Calu3 (cell line): Measurements from ENCODE around the gene AAK1. TPM values are rescaled to one million over a fixed set of nuclear protein-coding genes. Genes with fewer than 3 reads are reported as not detected.

ENCODE experiments used
- BruUV-seq: library from RNA; stranded (reverse); fragments of 400-500 nt; replicated peaks from 2 replicates; lab custom pipeline; 2021; lab: Mats Ljungman, UMichigan
- CTCF ChIA-PET: fragments of 300-600 bp; sonication (Branson Sonifier 250); formaldehyde crosslinking; loops from one replicate; lab custom pipeline; 2022; ENCODE audit warnings: antibody characterized with exemption; lab: Charles Lee
- DNase-seq: peaks from one replicate; pipeline ENCODE4 v3.0.0; 2022
- H3K27ac Mint-ChIP-seq: one replicate; pipeline ENCODE4 v1.8.0; 2022; ENCODE audit warnings: mixed read lengths; ENCODE audit not compliant: unreplicated experiment
- H3K27me3 Mint-ChIP-seq: one replicate; pipeline ENCODE4 v1.8.0; 2022; ENCODE audit warnings: mixed read lengths; ENCODE audit not compliant: unreplicated experiment
- H3K36me3 Mint-ChIP-seq: one replicate; pipeline ENCODE4 v1.8.0; 2022; ENCODE audit warnings: mild to moderate bottlenecking, moderate library complexity, mixed read lengths; ENCODE audit not compliant: insufficient read depth, unreplicated experiment
- H3K4me1 Mint-ChIP-seq: one replicate; pipeline ENCODE4 v1.8.0; 2022; ENCODE audit warnings: mild to moderate bottlenecking, low read depth, mixed read lengths; ENCODE audit not compliant: unreplicated experiment
- H3K4me3 Mint-ChIP-seq: one replicate; pipeline ENCODE4 v1.8.0; 2022; ENCODE audit warnings: mild to moderate bottlenecking, low read depth, moderate library complexity, mixed read lengths; ENCODE audit not compliant: unreplicated experiment
- H3K9me3 Mint-ChIP-seq: one replicate; pipeline ENCODE4 v1.8.0; 2022; ENCODE audit warnings: low read depth, mixed read lengths; ENCODE audit not compliant: unreplicated experiment
- intact Hi-C: fragments of 100-400 bp; cut with micrococcal nuclease; formaldehyde crosslinking; loops from one replicate; pipeline ENCODE4 v1.10.0; 2022; ENCODE audit not compliant: unreplicated experiment
- total RNA-seq: library from RNA; stranded (reverse); gene quantifications from 2 replicates; pipeline ENCODE4 v1.2.3, GENCODE V29; 2022
- TF ChIP-seq, protein P1 (sequence below): fragments of 200-600 bp; IDR thresholded peaks from one replicate; pipeline ENCODE4 v1.8.0; 2022; ENCODE audit warnings: antibody characterized with exemption; ENCODE audit not compliant: unreplicated experiment

Gene AAK1
- total RNA-seq, 1 experiment from 2014 or later, result 46.7 TPM

- H3K9me3 Mint-ChIP-seq, result no peaks in the 10 kb centered on the region
- H3K27me3 Mint-ChIP-seq, result no peaks in the 10 kb centered on the region
- DNase-seq, result no peak
- TF ChIP-seq, protein P1, sequence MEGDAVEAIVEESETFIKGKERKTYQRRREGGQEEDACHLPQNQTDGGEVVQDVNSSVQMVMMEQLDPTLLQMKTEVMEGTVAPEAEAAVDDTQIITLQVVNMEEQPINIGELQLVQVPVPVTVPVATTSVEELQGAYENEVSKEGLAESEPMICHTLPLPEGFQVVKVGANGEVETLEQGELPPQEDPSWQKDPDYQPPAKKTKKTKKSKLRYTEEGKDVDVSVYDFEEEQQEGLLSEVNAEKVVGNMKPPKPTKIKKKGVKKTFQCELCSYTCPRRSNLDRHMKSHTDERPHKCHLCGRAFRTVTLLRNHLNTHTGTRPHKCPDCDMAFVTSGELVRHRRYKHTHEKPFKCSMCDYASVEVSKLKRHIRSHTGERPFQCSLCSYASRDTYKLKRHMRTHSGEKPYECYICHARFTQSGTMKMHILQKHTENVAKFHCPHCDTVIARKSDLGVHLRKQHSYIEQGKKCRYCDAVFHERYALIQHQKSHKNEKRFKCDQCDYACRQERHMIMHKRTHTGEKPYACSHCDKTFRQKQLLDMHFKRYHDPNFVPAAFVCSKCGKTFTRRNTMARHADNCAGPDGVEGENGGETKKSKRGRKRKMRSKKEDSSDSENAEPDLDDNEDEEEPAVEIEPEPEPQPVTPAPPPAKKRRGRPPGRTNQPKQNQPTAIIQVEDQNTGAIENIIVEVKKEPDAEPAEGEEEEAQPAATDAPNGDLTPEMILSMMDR, result no peak
- intact Hi-C loops, result no loop called here
- H3K27ac Mint-ChIP-seq, result no peak overlapping the region
- CTCF ChIA-PET, result no interaction called here
- H3K4me3 Mint-ChIP-seq, result no peak overlapping the region
- H3K4me1 Mint-ChIP-seq, result peaks cover 28% of the 10 kb centered on the region
- BruUV-seq, result no TSS peak
- H3K36me3 Mint-ChIP-seq, result peaks cover 10% of the 10 kb centered on the region
These were observed 57.5 kb downstream of the AAK1 start for GRCh38 chr2:69585855-69586555.

DNA sequence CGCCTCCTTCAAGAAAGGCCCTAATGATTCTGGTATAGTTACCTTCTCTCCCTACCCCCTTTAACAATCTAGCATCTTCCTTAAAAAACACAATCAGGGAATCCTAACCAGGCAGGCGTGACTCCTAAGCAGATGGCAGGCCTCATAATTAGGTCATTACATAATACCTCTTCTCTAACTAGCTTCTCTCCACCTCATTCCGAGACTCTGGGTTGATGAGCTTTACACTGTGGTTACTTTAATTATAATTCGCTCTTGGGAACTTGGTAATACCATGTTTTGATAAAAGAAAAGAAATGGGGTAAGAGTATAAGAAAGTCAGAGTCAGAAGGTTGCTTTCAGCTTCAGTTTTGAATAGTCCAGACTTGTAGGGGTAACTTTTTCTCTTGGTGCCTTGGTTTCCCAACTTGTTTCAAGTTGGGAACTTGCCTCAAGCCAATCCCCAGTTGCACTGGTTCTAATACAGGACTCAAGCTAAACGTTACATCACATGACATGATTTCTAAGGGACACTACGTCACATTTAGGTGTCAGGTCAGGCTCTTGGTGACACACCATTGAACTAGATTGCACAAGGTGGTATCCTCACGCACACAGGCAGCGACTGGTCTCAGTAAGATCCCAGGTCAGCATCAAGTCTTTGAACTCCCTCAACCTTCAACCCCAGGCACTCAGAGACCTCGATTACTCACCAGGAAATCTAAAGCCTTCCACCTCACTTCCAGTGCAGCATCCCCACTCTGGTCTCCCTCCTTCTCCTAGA is 59.2 kb downstream of the AAK1 start:
- intact Hi-C loops, result no loop called here
- H3K4me3 Mint-ChIP-seq, result no peak overlapping the region
- H3K36me3 Mint-ChIP-seq, result peaks cover 10% of the 10 kb centered on the region
- TF ChIP-seq, protein P1, result no peak
- H3K9me3 Mint-ChIP-seq, result no peaks in the 10 kb centered on the region
- DNase-seq, result no peak
- no TSS peak for BruUV-seq
- peaks cover 42% of the 10 kb centered on the region for H3K4me1 Mint-ChIP-seq
- CTCF ChIA-PET, result no interaction called here
- H3K27me3 Mint-ChIP-seq, result no peaks in the 10 kb centered on the region
- H3K27ac Mint-ChIP-seq, result no peak overlapping the region

- no TSS peak for BruUV-seq
- H3K4me3 Mint-ChIP-seq, result no peak overlapping the region
- H3K4me1 Mint-ChIP-seq, result peaks cover 49% of the 10 kb centered on the region
- TF ChIP-seq, protein P1, result no peak
- CTCF ChIA-PET, result interaction anchor here (1.0 kb wide), 1 partner anchor 63 kb away, joined by 3 read pairs; no protein-coding TSS in a partner anchor
- DNase-seq, result no peak
- H3K36me3 Mint-ChIP-seq, result peaks cover 7% of the 10 kb centered on the region
- no peaks in the 10 kb centered on the region for H3K27me3 Mint-ChIP-seq
- intact Hi-C loops, result no loop called here
- no peak overlapping the region for H3K27ac Mint-ChIP-seq
- no peaks in the 10 kb centered on the region for H3K9me3 Mint-ChIP-seq
These were observed 60.2 kb downstream of the AAK1 start for GRCh38 chr2:69583321-69583833.

- Mint-ChIP-seq H3K4me3 (peak overlapping the region; percentile 10), H3K27ac (no peak overlapping the region), H3K9me3 (no peaks in the 10 kb centered on the region), H3K4me1 (peaks cover 52% of the 10 kb centered on the region), H3K36me3 (peaks cover 5% of the 10 kb centered on the region), H3K27me3 (no peaks in the 10 kb centered on the region)
- no TSS peak for BruUV-seq
- intact Hi-C loops, result no loop called here
- TF ChIP-seq, protein P1, result no peak
- DNase-seq, result no peak
- CTCF ChIA-PET, result interaction anchor here (0.5 to 1.0 kb wide), 3 partner anchors 64 to 480 kb away, joined by 3 to 5 read pairs (median 3); no protein-coding TSS in a partner anchor
These were observed 60.9 kb downstream of the AAK1 start for GRCh38 chr2:69582582-69583176.
